ENCODE data around the gene SPIN1.

GRCh38 chr9:88503081-88503844 lies 115.0 kb downstream of the SPIN1 start:
- TF ChIP-seq, protein P1, sequence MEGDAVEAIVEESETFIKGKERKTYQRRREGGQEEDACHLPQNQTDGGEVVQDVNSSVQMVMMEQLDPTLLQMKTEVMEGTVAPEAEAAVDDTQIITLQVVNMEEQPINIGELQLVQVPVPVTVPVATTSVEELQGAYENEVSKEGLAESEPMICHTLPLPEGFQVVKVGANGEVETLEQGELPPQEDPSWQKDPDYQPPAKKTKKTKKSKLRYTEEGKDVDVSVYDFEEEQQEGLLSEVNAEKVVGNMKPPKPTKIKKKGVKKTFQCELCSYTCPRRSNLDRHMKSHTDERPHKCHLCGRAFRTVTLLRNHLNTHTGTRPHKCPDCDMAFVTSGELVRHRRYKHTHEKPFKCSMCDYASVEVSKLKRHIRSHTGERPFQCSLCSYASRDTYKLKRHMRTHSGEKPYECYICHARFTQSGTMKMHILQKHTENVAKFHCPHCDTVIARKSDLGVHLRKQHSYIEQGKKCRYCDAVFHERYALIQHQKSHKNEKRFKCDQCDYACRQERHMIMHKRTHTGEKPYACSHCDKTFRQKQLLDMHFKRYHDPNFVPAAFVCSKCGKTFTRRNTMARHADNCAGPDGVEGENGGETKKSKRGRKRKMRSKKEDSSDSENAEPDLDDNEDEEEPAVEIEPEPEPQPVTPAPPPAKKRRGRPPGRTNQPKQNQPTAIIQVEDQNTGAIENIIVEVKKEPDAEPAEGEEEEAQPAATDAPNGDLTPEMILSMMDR (IDR thresholded peaks at IDR 0.05 in 4 of 5, conservative IDR thresholded peaks at IDR 0.05 in 1 of 5): no peak
- TF ChIP-seq POLR2A (IDR thresholded peaks at IDR 0.05): no peak

Data from gastrocnemius medialis (tissue), 4 donors.